ENCODE data around the gene NSF.
"Not testable (repeated sequence)": the region's sequence is repeated elsewhere in the genome, so short reads cannot be mapped to it uniquely, and the experiment has no call there.

The NSF gene

GRCh38 chr17:46777943-46778915 is 187.8 kb downstream of the NSF start:
- DNase-seq = no peak

- no peak for DNase-seq
Observed at GRCh38 chr17:46780003-46780373, 189.5 kb downstream of the NSF start.

- peak; percentile 56 for DNase-seq
Observed at GRCh38 chr17:46782250-46782953, 191.9 kb downstream of the NSF start.

DNA sequence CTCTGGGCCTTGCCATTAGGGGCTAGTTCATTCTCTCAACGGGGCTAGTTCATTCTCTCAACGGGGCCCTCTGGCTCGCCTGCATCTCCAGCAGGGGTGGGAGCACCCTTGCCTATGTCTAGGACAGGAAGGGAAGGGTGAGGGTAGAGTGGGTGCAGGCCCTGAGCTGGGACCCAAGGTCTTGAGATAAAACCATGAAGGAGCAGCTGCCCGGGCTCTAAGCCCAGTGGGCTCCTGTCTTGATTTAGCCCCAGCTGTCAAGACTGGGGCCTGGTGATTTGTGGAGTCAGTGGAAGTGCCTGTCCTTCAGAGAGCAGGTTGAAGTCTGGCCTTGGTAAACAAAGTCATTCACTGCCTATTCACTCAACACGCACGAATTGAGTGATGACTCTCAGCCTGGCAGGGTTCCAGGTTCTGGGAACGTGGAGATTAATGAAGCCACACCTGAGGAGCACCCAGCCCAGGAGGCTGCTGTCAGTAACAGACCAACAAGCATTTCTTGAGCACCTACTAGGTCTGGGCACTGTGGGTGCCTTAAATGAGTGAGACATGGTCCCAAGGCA is 192.6 kb downstream of the NSF start:
- DNase-seq = no peak

DNA sequence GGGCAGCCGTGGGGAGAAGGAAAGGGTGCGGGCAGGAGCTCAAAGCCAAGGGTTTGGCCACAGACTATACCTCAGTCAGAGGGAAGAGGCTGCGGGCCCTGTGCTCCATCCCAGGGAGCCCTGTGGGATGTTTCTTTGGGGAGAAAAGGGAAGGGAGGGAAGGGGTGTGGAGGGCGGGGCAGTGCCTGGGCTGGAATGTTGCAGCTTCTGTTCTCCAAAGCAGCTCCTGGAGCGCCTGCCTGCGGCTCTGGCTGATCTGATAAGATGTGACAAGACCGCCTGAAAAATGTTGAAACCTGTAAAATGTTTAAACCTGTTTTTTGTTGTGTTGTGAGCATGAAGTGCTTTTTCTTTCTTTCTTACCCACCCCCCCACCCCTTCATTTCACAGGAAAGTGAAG is 195.2 kb downstream of the NSF start:
- no peak for DNase-seq

DNA sequence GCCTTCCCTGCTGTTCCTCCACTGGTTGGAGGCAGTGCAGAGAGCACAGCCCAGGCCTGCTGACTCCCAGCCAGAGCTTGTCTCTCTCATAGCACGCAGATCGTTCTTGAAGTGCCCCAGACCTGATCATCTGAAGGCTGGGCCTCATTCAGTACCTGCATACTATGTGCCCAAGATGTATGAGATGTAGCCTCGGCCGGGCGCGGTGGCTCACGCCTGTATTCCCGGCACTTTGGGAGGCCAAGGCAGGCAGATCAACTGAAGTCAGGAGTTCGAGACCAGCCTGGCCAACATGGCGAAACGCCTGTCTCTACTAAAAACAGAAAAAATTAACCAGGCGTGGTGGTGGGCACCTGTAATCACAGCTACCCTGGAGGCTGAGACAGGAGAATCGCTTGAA is 197.0 kb downstream of the NSF start:
- DNase-seq = no peak

GRCh38 chr17:46788300-46788699 is 197.8 kb downstream of the NSF start:
- no peak for DNase-seq

- DNase-seq = no peak
Observed at GRCh38 chr17:46788796-46789195, 198.3 kb downstream of the NSF start.

DNA sequence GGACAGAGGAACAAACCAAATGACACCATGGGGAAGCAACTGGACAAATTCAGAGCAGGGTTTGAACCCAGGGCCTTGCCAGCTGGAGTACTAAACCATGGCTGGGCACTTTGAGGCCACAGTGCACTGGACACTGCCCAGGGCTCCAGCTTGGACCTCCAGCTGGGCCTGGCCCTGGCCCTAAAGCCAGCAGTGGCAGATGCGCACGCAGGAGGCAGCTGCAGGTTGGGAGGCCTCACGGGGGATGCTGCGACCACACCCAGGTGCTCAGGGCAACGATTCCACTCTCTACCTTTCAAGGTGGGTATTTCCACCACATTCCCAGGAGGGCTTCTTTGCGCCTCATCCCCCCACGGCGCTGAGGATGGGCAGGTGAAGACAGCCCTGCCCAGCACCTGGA is 199.1 kb downstream of the NSF start:
- DNase-seq = no peak

GRCh38 chr17:46790216-46790615 is 199.7 kb downstream of the NSF start:
- no peak for DNase-seq

DNA sequence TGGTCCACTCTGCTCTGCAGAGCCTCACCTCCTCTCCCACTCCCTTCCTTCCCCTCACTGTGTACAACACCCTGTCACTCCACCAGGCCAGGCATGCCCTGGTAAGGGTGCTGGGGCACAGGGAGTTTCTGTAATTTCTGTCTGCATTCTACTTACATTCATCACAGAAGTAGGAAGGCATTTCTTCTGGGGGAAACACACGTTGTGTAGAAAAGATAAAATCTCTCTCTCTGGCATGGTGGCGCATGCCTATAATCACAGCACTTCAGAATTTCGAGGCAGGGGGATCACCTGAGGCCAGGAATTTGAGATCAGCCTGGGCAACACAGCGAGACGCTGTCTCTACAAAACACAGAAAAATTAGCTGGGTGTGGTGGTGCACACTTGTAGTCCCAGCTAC is 201.1 kb downstream of the NSF start:
- no peak for DNase-seq

GRCh38 chr17:46792071-46792470 is 201.6 kb downstream of the NSF start:
- DNase-seq = no peak

GRCh38 chr17:46793023-46793422 is 202.6 kb downstream of the NSF start:
- not testable (repeated sequence) for DNase-seq

DNA sequence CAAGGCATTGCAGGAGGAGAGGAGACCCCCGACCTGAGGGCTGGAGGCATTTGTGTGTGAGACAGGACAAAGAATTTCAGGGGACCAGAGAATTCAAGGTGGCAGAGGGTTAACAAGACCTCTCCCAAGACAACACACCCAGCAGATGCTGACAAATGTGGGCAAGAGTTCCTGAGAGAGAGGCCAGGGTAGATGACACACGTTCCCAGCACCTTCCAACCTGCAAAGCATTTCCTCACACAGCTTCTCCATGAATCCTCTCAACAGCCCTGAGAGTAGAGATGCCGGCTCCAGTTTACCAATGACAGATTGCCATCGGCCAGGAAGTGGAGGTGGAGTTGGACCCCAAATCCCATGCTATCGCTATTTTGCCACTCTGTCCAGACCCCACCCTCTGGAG is 203.1 kb downstream of the NSF start:
- no peak for DNase-seq

GRCh38 chr17:46794318-46794717 is 203.8 kb downstream of the NSF start:
- no peak for DNase-seq

- no peak for DNase-seq
Observed at GRCh38 chr17:46795379-46795952, 205.0 kb downstream of the NSF start.

- no peak for DNase-seq
Observed at GRCh38 chr17:46796084-46796483, 205.6 kb downstream of the NSF start.

GRCh38 chr17:46796524-46796923 is 206.1 kb downstream of the NSF start:
- DNase-seq = no peak

DNA sequence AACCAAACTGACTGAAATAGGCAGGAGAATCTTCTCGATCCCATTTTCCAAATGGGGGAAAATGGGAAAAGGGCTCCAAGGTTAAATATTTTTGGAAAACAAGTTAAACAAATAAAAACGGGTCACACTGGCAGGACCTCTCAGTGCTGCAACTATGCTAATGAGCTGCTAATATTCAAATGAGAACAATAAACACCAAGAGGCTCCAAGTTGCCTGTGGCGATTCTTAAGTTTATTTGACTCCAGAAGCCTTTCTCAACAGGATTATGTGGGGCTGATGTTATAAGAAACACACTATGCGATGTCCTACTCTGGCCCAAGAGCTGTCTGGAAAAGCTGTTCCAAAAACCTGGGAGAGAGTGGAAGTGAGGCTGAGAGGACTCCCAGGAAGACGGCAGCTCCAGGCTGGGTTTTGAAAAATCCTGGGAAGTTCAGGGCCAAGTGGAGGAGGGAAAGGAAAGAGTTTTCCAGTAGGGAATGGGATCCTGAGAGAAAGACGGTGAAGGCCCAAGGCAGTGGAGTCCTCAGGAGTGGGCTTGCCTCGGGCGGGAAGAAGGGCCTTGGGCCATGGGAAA is 206.6 kb downstream of the NSF start:
- no peak for DNase-seq

GRCh38 chr17:46800573-46800972 is 210.1 kb downstream of the NSF start:
- no peak for DNase-seq

DNA sequence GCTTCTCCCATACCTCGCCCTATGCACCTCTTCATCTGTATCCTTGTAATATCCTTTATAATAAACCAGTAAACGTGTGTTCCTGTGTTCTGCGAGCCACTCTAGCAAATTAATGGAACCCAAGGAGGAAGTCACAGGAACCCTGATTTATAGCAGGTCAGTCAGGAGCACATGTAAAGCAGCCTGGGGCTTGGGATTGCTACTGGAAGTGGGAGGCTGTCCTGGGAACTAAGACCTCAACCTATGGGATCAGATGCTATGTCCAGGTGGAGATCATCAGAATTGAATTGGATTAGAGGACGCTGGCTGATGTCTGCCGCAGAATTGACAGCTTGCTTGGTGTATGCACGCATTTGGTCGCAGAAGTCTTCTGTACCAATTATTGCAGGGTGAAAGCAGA is 212.3 kb downstream of the NSF start:
- no peak for DNase-seq

GRCh38 chr17:46803544-46803943 is 213.1 kb downstream of the NSF start:
- no peak for DNase-seq

GRCh38 chr17:46805771-46806170 is 215.3 kb downstream of the NSF start:
- no peak for DNase-seq
